NCI-H1930 (cell line): ENCODE results near the gene KDM5A.
"Not testable (repeated sequence)": the region's sequence is repeated elsewhere in the genome, so short reads cannot be mapped to it uniquely, and the experiment has no call there.

Experiments
- DNase-seq, 2 experiments: peaks; one replicate each; lab custom pipeline; 2025; lab: John Stamatoyannopoulos, UW

The KDM5A gene

DNA sequence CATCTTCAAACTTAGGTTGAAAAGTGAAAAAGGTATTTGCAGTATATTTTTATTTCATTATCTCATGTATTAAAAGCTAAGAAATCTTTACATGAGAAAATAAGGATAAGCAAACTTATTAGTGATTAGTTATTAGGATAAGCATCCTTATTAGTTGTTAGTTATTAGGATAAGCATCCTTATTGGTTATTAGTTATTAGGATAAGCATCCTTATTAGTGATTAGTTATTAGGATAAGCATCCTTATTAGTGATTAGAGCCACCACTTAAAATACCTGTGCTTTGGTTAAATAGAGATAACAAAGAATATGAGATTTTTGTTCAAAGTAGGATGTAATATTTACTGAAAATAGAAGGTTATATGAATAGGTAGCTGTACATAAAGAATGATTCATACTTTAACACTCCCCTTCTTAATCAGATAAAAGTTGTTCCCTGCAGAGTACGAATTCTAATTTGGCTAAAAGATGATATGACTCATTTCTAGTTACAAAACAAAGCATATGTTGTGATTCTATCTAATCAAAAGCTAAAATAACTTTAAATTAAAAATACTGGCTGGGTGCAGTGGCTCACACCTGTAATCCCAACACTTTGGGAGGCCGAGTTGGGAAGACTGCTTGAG, 56.4 kb downstream of the KDM5A start:
- DNase-seq, result no peak

DNA sequence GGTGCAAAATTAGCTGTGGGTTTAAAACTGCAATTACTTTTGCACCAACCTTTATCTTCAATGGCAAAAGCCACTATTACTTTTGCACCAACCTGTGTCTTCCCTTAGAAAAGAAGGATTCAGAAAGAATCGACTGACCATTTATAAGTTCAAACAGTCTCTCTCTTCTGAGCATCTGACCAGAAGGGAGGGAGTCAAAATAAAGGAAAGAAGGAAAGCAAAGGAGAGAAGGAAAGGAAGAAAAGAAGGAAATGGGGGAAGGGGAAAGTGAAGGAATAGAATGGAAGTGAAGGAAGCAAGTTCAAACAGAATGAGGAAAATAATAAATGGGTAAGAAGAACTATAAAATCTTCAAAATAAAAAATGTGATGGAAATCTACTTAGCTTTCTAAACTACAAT, 57.8 kb downstream of the KDM5A start:
- no peak for DNase-seq

DNA sequence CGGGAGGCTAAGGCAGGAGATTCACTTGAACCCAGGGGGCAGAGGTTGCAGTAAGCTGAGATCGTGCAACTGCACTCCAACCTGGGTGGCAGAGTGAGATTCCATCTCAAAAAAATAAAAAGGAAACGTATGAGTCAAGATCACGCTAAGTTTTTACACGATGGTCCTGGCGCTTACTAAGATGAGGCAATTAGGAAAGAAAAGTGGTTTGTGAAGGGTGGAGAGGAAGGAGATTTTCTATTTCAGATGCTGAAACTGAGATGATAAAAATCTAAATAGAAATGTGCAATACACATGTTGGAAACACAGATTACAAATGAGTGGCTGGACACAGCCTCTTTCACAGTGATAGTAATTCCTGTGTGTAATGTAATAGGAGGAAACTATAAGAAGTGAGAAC, 63.2 kb downstream of the KDM5A start:
- no peak for DNase-seq

DNA sequence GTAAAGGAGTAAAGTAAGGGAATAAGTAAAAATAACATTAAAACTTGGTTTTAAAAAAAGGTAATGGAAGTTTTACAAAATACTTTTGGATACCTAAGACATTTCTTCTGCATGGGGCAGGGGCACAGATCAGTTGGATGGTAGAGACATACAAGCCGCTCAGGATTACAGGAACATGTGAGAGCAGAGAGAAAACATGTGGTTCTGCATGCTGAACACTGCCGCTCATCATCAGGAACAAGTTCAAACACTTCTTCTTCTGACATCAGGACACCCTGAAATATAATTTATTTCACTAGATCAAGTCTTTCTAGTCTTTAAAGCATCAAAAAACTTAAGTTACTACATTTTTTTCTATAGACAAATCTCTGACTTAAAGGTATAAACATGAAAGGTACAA, 65.6 kb downstream of the KDM5A start:
- no peak for DNase-seq

DNA sequence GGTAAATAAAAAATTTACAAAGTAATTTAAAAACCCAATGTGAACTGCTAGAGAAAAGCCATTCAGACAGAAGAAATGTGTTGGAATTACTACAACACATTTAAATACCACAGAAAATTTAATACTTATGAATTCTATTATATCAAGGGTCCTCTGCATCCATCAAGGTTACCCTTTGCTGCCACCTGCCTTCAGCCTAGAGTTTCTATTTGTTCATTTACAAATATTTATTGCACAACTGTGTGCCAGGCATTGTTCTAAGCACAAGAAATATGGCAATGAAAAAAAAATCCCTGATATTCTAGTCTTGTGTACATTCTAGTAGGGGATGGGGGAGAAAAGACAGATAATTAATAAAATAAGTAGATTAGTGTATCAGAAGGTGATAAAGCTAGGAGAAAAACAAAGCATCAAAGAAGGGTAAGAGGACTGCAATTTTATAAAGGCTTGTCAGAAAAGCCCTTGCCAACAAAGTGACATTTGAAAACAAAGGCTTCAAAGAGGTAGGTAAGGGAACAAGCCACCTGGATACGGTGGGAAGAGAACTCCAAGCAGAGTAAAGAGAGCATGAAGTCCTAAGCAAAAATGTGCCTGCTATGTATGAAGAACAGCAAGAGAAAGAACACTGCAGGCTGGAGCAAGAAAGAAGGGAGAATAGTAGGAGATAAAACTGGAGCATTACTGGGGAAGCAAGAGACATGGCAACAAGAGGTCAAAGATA, 67.4 kb downstream of the KDM5A start:
- DNase-seq, result no peak

DNA sequence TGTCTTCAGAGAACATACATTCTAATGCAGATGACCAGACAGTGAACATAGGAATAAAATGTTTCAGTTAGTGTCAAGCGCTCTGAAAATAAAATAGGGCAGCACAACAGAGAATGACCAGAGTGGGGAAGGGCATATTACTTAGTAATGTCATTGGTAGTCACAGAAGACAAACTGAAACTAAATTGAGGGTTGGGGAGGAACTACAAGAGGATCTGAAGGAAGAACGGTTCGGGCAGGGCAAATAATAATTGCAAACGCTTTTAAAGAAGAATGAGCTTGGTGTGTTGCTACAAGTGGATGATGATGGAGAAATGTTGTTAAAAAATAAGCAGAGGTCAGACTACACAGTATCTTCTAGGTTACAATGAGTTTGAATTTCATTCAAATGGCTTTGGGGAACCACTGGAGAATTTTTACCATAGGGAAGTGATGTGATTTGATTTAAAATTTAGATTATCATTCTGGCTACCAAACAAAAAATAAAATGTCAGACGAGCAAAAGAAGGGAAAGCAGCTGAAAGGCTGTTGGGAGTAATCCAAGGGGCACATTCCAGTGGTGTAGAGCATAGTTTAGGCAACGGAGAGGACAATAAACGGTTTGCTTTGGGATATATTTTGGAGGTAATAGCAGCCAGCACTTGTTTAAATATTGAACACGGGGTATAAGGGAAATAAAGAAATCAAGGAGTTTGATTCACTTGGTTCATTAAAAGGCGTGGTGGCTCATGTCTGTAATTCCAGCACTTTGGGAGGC, 70.2 kb downstream of the KDM5A start:
- no peak for DNase-seq

DNA sequence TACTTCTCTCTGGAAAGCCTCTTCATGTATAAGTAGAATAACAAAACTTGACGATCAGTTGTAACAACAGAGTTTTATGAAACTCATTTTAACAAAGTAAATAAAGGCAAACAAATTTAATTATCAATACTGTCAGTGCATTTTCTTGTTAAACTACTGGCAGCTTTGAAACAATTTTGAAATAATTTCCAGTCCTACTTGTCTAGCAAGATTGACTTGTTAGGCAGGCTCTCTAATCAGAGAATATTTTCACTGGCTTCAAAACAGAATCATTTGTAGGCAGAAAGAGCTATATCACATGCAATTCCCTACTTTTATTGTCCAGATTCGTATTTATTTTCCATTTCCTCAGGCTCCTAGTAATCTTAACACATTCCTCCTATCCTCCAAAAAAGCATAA, 80.6 kb downstream of the KDM5A start:
- DNase-seq, result no peak

DNA sequence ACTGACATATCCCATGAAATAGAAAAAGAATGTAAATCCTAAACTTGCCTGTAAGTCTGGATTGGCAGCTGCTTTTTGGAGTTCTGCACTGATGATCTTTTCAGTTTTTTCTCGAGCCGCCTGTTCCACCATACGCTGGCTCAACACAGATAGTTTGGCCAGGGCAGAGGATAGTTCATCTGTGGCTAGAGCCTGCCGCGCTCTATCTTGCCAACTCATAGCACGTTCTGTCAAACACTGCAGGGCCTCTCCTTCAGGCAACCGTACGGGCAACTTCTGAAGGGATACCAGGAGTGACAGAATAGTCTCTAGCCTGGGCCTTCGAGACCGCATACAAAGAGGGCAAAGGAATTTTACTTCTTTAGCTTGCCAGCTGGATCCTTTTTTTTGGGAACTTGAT, 81.7 kb downstream of the KDM5A start:
- DNase-seq, result no peak

DNA sequence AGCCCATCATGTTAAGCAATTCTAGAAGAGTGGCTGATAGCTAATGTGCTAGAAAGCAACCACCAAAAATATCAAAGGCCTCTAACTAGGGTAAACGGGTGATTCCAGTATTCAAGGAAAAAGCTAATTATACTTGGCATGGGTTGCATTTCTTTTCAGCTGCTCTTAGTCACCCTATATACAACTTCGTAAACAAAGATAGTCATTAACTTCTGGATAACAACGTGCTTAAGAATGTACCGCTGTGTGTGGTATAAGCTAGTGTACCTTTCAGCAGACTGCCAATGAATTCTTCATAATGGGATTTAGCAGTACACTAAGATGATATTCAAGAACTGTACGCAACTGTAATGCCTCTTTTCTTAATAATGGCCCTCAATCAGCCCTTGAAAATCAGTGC, 84.3 kb downstream of the KDM5A start:
- DNase-seq, result no peak

DNA sequence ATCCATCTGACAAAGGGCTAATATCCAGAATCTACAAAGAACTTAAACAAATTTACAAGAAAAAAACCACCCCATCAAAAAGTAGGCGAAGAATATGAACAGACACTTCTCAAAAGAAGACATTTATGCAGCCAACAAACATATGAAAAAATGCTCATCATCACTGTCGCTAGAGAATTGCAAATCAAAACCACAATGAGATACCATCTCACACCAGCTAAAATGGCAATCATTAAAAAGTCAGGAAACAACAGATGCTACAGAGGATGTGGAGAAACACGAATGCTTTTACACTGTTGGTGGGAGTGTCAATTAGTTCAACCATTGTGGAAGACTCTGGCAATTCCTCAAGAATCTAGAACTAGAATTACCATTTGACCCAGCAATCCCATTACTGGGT, 86.4 kb downstream of the KDM5A start:
- DNase-seq, result not testable (repeated sequence)

DNA sequence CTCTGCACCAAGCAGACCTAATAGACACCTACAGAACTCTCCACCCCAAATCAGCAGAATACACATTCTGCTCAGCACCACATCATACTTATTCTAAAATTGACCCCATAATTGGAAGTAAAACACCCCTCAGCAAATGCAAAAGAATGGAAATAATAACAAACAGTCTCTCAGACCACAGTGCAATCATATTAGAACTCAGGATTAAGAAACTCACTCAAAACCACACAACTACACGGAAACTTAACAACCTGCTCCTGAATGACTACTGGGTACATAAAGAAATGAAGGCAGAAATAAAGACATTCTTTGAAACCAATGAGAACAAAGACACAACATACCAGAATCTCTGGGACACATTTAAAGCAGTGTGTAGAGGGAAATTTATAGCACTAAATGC, 89.0 kb downstream of the KDM5A start:
- not testable (repeated sequence) for DNase-seq

DNA sequence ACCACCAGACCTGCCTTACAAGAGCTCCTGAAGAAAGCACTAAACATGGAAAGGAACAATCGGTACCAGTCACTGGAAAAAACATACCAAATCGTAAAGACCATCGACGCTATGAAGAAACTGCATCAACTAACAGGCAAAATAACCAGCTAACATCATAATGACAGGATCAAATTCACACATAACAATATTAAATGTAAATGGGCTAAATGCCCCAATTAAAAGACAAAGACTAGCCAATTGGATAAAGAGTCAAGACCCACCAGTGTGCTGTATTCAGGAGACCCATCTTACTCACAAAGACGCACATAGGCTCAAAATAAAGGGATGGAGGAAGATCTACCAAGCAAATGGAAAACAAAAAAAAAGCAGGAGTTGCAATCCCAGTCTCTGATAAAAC, 89.6 kb downstream of the KDM5A start:
- not testable (repeated sequence) for DNase-seq

DNA sequence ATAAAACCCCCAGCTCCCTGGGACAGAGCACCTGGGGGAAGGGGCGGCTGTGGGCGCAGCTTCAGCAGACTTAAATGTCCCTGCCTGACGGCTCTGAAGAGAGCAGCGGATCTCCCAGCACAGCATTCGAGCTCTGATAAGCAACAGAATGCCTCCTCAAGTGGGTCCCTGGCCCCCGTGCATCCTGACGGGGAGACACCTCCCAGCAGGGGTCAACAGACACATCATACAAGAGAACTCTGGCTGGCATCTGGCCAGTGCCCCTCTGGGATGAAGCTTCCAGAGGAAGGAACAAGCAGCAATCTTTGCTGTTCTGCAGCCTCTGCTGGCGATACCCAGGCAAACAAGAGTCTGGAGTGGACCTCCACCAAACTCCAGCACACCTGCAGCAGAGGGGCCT, 91.1 kb downstream of the KDM5A start:
- DNase-seq, result not testable (repeated sequence)

DNA sequence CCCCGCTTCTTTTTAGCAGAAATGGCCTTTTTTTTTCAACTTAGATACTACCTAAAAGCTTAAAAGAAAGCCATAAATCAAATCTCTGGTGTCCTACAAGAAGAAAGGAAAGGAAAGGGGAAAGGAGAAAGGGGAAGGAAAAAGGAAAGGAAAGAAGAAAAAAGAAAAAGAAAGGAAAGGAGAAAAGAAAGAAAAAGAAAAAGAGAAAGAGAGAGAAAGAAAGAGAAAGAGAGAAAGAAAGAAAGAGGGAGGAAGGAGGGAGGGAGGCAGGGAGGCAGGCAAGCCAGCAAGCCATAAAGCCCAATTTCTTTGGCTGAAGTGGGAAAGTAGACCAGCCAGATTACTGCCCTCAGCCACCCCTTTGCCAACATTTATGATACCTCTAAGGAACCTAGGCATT, 94.0 kb downstream of the KDM5A start:
- no peak for DNase-seq

DNA sequence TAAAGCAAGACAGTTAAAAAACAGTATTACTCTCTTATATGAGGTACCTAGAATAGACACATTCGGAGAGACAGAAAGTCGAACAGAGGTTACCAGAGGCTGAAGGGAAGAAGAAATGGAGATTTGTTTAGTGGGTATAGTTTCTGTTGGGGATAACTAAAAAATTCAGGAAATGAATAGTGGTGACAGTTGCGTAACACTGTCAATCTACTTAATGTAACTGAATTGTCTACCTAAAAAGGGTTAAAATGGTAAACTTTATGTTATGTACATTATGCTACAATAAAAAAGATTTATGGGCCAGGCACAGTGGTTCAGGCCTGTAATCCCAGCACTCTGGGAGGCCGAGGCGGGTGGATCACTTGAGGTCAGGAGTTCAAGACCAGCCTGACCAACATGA, 95.9 kb downstream of the KDM5A start:
- DNase-seq, result no peak

DNA sequence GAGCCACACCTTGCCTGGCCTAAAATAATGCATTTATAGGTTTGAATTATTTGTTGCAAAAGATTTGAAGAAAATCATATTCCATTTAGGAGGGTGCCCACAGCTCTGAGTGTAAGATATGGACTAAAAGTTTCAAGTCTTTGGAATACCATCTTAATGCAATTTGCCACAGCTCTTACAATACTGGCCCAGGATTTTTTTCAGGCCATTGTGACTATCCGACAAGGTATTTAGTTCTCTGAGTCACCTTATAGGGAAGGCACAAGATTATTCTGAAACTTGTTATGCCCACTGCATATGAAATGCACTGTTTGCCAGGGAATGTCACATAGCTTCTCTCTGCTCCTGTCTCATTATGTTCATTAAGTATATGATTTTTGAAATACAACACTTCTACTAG, 96.9 kb downstream of the KDM5A start:
- no peak for DNase-seq

DNA sequence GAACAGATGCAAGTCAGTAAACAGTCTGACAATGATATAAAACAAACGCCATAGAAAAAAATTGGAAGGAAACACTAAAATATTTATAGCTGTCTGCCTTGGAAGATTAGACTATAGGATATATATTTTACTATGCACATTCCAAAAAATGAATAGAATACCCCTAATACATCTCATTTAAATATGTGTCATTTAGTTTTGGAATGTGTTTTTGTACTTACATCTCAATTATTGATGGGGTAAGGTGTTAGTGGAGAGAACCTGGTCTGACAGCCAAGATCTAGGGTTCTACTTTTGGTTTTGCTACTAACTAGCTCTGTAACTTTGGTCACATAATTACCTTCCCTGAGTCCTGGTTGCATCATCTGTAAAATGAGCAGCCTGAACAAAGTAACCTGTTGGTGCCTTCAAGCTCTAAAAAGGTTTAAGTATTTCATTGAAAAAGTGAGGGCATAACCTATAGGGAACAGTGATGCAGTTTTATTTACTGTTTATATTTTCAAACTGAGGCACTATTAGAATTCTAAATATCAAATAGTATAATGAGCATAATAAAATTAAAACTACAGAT, 97.9 kb downstream of the KDM5A start:
- no peak for DNase-seq

DNA sequence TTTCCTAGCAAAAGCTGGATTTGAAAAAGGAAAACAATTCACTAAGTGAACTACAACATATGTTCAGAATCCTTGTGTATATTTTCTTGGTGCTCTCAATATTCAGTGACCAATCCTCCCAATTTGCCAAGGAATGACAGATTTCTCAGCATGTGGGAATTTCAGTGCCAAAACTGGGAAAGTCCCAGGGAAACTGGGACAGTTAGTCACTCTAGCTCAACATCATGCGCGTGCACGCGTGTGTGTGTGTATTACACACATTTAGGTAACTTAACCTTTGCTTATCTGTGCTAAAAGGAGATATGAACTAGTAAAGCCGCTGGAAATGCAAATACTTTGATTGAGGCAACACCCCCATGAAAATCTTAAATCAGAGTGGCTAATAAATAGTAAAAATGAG, 100.4 kb downstream of the KDM5A start:
- no peak for DNase-seq

DNA sequence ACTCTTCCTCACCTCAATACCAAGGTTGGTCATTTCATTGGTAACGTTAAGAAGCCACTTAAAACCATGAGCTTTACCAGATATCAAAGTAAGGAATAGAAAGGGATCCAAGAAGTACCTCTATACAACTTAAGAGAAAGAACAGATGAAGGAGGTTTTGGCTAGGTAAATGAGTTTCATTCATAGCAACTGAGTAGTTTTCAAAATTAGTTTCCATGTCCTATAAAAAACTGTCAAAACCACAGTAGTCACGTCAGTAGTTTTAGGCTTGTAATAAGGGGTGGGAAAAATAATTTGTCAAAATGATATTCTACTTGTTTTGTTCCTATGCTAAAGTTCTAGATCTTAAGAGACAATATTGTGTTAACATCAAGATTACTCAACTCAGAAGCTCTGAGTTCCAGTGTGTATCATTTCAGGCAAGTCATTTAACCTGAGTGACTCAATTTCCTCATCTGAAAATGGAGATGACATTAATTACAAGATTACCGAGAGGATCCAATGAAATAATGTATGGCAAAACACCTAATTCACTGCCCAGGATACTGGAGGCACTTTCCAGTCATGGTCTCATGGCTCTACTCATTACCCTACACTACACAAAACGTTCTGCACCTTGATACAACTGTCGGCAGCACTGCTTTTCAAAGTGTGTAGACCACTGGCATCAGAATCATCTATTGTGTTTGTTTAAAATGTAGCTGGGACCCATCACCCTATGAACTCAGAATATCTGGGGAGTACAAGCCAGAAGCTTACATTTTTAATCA, 102.4 kb downstream of the KDM5A start:
- no peak for DNase-seq

DNA sequence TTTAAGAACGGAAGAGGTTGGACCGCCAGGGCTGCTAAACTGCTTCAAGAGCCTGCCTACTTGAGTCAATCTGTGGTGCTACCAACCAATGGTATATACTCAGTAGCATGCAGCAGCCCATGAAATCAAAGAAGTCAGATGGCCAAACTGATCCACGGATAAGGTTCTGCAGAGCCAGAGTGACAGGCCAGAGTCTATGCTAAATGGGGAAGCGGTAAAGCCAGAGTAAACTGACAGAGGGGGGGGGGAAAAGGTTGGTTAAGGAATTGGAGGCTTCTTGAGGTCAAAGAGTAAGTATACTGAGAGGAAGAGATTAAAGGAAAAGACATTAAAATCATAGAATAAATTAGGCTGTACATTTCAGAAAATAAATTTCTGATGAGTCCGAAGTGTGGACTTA, 111.1 kb downstream of the KDM5A start:
- DNase-seq, result no peak

DNA sequence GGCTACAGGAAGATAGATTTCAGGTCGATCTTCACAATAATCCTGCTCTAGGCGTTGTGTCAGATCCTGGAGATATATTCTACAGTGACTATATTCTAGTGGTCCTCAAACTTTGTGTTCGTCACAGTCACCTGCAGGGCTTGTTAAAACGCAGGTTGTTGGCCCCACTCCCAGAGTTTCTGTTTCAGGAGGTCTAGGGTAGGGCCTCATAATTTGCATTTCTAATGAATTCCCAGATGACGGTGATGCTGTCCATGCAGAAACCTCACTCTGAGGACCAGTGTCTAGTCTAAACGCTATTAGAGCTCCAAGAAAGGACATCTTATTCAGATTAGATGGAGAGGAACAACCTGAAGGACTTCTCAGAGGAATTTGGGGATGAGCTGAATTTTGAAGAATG, 113.3 kb downstream of the KDM5A start:
- no peak for DNase-seq

DNA sequence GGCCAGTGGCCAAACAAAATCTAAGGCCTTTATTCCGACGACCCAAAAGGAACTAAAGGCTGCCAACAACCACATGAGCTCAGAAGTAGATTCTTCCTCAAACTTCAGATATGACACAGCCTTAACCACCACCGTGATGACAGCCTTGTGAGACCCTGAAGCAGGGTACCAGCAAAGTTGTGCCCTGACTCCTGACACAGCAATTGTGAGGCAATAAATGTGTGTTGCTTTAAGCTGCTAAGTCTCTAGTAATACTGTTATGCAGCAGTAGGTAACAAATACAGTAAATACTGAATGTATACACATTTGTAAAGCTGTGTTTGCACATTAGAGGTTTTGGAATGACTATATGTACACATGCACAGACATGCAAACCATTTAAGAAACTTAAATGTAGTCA, 115.7 kb downstream of the KDM5A start:
- no peak for DNase-seq
